Measurements from ENCODE around the gene APOC3. TPM values are rescaled to one million over a fixed set of nuclear protein-coding genes. Genes with fewer than 3 reads are reported as not detected.

The APOC3 gene
- total and polyA plus RNA-seq, 10 of the 15 experiments (the other 5 are each of a cell fraction or from before 2014, with no cell fraction given), result 1.9 TPM; not detected in 9

DNA sequence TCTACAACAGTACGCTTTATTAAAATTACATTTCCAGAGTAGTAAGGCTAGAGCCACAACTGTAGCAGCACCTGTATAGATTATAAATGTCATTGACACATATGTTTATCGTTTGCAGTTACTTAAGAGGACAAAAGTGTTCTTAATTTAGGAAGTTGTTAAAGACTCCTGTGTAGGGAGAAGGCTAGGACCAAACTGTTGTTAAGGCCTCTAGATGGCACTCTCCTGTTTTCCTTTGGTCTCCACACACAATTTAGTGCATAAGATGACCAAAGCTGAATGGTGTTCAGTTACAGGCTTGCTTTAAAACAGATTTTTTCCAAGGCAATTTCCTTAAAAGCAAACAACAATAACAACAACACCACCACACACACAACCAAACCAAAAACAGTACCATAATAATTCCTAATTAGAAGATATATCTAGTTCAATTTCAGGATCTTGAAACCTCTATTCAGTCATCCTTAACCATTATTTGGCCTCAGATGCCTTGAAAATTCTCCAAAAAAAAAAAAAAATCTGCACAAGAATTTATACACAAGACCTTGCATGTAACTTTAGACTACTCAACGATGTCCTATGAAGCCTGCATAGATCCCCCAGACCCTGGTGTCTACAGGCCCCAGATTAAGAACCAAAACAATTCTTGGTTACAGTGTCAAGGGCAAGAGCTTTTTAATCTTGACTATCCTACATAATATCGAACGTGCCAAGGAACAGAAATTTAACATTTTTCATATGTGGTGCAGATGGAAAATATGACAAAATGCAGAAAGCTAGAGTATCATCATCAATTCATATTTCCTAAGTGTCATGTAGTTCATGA, 50.3 kb downstream of the APOC3 start (continued):
- TF ChIP-seq CHD1 (IDR thresholded peaks at IDR 0.05; ENCODE audit: low read depth, low read length), result no peak
- TF ChIP-seq NBN (IDR thresholded peaks at IDR 0.05), result no peak

DNA sequence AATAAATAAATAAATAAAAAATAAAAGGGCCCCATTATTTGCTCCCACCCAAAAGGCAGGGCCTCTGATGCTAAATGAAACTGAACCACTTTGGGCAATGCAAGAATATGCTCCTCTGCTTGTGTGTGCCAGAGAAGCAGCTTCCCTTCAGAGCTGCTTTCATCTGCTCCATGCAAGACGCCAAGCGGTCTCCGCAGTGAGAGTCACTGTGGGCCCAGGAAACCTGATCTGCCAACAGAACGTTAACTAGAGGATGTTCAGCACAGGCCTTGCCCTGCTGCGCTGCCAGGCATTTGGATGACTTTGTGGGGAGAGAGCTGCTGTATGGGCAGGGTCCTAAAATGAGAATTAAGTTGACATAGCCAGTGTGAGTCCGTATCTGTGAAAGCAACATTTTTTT, 51.4 kb downstream of the APOC3 start:
- BruUV-seq (replicated peaks), result no TSS peak
- intact Hi-C loops (cut with micrococcal nuclease; ENCODE audit: unreplicated experiment), result loop anchor here (2.0 kb wide), 1 partner anchor 346 kb away; no protein-coding TSS in a partner anchor
- Histone ChIP-seq H3K27me3 (replicated peaks in 1 of 2; ENCODE audit: control insufficient read depth in 2 of 2, insufficient read depth in 2 of 2, low read length in 1 of 2) (no peaks in the 10 kb centered on the region), H3K27ac (ENCODE audit: control insufficient read depth, insufficient read depth) (no peak overlapping the region), H3K4me2 (ENCODE audit: control insufficient read depth, insufficient read depth) (no peak overlapping the region), H4K20me1 (ENCODE audit: control insufficient read depth, insufficient read depth) (no peaks in the 10 kb centered on the region), H3K9ac (ENCODE audit: control insufficient read depth, insufficient read depth, low read length) (no peak overlapping the region), H3K4me3 (no peak overlapping the region), H3K9me3 (replicated peaks; ENCODE audit: control insufficient read depth, insufficient read depth, low read length) (no peaks in the 10 kb centered on the region), H3K4me1 (ENCODE audit: control insufficient read depth, insufficient read depth, low read length) (no peaks in the 10 kb centered on the region), H2AFZ (ENCODE audit: control insufficient read depth, low read depth, low read length) (no peak overlapping the region), H3K36me3 (ENCODE audit: control insufficient read depth in 2 of 2, insufficient read depth in 2 of 2, low read length in 1 of 2) (peaks cover 0 to 5% of the 10 kb centered on the region in 2 experiments; a peak in 2 of 4 replicates), H3K79me2 (ENCODE audit: control insufficient read depth, insufficient read depth, low read length) (no peaks in the 10 kb centered on the region)
- ChIA-PET CTCF (interaction anchor here (1.2 to 5.9 kb wide), 12 partner anchors 7 to 345 kb away, joined by 3 to 105 read pairs (median 8); no protein-coding TSS in a partner anchor), POLR2A (no interaction called here), SMC1A (ENCODE audit: uncharacterized antibody, unreplicated experiment) (interaction anchor here (1.1 to 11.3 kb wide), 10 partner anchors 11 to 347 kb away, joined by 3 to 166 read pairs (median 3); partner anchors contain the start of gene SIK3), RAD21 (ENCODE audit: unreplicated experiment) (interaction anchor here (0.9 to 3.3 kb wide), 4 partner anchors 11 to 225 kb away, joined by 3 to 32 read pairs (median 16); partner anchors contain the start of gene SIK3)
- in situ Hi-C loops (cut with MboI), result no loop called here
- ATAC-seq (no peak), FAIRE-seq (no peak), DNase-seq (ENCODE audit: low read depth, low spot score) (no peak)
- 97% methylated on average over 6 of the region's 6 CpGs for WGBS (ENCODE audit: insufficient coverage, insufficient replicate concordance, low lambda C conversion rate, missing lambda C conversion rate)
- TF ChIP-seq CHD4 (IDR thresholded peaks at IDR 0.05) (no peak), POU2F2 (IDR thresholded peaks at IDR 0.05; ENCODE audit: borderline replicate concordance, low read depth, low read length) (no peak), CREB1 (IDR thresholded peaks at IDR 0.05; ENCODE audit: low read depth) (no peak), SMC3 (IDR thresholded peaks at IDR 0.05; ENCODE audit: borderline replicate concordance, low read length) (no peak), POLR2AphosphoS2 (IDR thresholded peaks at IDR 0.05; ENCODE audit: low read depth, low read length) (no peak), CREM (IDR thresholded peaks at IDR 0.05; ENCODE audit: low read depth) (no peak), MYB (IDR thresholded peaks at IDR 0.05; ENCODE audit: borderline replicate concordance, low read depth, low read length) (no peak), SUPT20H (IDR thresholded peaks at IDR 0.05; ENCODE audit: borderline replicate concordance, control insufficient read depth, low read depth, low read length) (no peak), SREBF2 (IDR thresholded peaks at IDR 0.05; ENCODE audit: low read length) (no peak)
- TF ChIP-seq, protein P1, sequence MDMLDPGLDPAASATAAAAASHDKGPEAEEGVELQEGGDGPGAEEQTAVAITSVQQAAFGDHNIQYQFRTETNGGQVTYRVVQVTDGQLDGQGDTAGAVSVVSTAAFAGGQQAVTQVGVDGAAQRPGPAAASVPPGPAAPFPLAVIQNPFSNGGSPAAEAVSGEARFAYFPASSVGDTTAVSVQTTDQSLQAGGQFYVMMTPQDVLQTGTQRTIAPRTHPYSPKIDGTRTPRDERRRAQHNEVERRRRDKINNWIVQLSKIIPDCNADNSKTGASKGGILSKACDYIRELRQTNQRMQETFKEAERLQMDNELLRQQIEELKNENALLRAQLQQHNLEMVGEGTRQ (IDR thresholded peaks at IDR 0.05; ENCODE audit: borderline replicate concordance, low read depth, low read length), result no peak
- TF ChIP-seq, protein P2, sequence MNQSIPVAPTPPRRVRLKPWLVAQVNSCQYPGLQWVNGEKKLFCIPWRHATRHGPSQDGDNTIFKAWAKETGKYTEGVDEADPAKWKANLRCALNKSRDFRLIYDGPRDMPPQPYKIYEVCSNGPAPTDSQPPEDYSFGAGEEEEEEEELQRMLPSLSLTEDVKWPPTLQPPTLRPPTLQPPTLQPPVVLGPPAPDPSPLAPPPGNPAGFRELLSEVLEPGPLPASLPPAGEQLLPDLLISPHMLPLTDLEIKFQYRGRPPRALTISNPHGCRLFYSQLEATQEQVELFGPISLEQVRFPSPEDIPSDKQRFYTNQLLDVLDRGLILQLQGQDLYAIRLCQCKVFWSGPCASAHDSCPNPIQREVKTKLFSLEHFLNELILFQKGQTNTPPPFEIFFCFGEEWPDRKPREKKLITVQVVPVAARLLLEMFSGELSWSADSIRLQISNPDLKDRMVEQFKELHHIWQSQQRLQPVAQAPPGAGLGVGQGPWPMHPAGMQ (IDR thresholded peaks at IDR 0.05; ENCODE audit: borderline replicate concordance), result no peak
- TF ChIP-seq, protein P3, sequence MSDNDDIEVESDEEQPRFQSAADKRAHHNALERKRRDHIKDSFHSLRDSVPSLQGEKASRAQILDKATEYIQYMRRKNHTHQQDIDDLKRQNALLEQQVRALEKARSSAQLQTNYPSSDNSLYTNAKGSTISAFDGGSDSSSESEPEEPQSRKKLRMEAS (IDR thresholded peaks at IDR 0.05; ENCODE audit: low read depth, low read length), result no peak
- TF ChIP-seq, protein P4, sequence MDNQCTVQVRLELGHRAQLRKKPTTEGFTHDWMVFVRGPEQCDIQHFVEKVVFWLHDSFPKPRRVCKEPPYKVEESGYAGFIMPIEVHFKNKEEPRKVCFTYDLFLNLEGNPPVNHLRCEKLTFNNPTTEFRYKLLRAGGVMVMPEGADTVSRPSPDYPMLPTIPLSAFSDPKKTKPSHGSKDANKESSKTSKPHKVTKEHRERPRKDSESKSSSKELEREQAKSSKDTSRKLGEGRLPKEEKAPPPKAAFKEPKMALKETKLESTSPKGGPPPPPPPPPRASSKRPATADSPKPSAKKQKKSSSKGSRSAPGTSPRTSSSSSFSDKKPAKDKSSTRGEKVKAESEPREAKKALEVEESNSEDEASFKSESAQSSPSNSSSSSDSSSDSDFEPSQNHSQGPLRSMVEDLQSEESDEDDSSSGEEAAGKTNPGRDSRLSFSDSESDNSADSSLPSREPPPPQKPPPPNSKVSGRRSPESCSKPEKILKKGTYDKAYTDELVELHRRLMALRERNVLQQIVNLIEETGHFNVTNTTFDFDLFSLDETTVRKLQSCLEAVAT (IDR thresholded peaks at IDR 0.05), result no peak
